ENCODE results near the gene RABGEF1.
A peak's percentile ranks its signal among the peaks of the same experiment; 100 is the strongest.
"Not testable (repeated sequence)": the region's sequence is repeated elsewhere in the genome, so short reads cannot be mapped to it uniquely, and the experiment has no call there.

RABGEF1 gene

DNA sequence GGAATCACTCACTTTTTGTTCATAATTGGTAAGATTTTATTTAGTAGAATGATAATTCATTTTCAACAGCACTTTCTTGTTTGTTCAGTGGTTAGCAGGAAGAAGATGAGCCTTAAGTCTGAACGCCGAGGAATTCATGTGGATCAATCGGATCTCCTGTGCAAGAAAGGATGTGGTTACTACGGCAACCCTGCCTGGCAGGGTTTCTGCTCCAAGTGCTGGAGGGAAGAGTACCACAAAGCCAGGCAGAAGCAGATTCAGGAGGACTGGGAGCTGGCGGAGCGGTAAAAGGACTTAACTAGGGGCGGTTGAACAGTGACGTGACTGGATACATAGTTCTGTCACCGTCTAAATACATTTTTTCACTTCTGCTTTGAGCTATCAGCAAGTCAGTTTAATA, 31.3 kb downstream of the RABGEF1 start:
- H3K36me3 ChIP-seq (replicated peaks; ENCODE audit: low read depth, low read length) = peaks cover under 1% of the 10 kb centered on the region
- H3K9me3 ChIP-seq (ENCODE audit: insufficient read depth, low read length) = no peaks in the 10 kb centered on the region
- H3K4me2 ChIP-seq (ENCODE audit: low read length) = peak overlapping the region; percentile 64
- peaks cover 22% of the 10 kb centered on the region for H3K4me1 ChIP-seq (ENCODE audit: low read length)
- H3K79me2 ChIP-seq (ENCODE audit: low read length) = 0 out of 2 replicates have a peak, but pooled peaks cover 3% of the 10 kb centered on the region
- no peak for TF ChIP-seq EZH2phosphoT487 (IDR thresholded peaks at IDR 0.05; ENCODE audit: low read depth)
- TF ChIP-seq, protein P1, sequence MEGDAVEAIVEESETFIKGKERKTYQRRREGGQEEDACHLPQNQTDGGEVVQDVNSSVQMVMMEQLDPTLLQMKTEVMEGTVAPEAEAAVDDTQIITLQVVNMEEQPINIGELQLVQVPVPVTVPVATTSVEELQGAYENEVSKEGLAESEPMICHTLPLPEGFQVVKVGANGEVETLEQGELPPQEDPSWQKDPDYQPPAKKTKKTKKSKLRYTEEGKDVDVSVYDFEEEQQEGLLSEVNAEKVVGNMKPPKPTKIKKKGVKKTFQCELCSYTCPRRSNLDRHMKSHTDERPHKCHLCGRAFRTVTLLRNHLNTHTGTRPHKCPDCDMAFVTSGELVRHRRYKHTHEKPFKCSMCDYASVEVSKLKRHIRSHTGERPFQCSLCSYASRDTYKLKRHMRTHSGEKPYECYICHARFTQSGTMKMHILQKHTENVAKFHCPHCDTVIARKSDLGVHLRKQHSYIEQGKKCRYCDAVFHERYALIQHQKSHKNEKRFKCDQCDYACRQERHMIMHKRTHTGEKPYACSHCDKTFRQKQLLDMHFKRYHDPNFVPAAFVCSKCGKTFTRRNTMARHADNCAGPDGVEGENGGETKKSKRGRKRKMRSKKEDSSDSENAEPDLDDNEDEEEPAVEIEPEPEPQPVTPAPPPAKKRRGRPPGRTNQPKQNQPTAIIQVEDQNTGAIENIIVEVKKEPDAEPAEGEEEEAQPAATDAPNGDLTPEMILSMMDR (IDR thresholded peaks at IDR 0.05; ENCODE audit: low read depth, low read length) = no peak
- no peak overlapping the region for H3K9ac ChIP-seq (ENCODE audit: low read length)
- H2AFZ ChIP-seq (ENCODE audit: low read depth, low read length) = no peak overlapping the region
- peak overlapping the region; percentile 55 for H3K4me3 ChIP-seq (ENCODE audit: low read length)
- peaks cover 10% of the 10 kb centered on the region for H4K20me1 ChIP-seq (ENCODE audit: insufficient read depth, low read length)
- no peaks in the 10 kb centered on the region for H3K27me3 ChIP-seq (ENCODE audit: low read depth, low read length)
- H3K27ac ChIP-seq (ENCODE audit: low read length) = no peak overlapping the region

DNA sequence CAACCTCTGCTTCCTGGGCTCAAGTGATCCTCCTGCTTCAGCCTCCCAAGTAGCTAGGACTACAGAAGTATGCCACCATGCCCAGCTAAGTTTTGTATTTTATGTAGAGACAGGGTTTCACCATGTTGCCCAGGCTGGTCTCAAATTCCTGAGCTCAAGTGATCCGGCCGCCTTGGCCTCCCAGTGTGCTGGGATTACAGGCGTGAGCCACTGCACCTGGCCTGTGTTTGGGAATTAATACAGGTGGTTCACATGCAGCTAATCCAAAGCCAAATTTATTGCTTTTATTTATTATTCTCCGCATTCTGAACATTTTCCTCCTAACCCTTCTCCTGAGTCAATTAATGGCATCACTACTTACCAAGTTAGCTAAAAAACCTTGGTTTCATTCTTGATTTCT, 33.2 kb downstream of the RABGEF1 start:
- H3K9me3 ChIP-seq (ENCODE audit: insufficient read depth, low read length); H4K20me1 ChIP-seq (ENCODE audit: insufficient read depth, low read length); H3K27ac ChIP-seq (ENCODE audit: low read length); H3K27me3 ChIP-seq (ENCODE audit: low read depth, low read length); H3K79me2 ChIP-seq (ENCODE audit: low read length); H3K4me2 ChIP-seq (ENCODE audit: low read length); H3K4me3 ChIP-seq (ENCODE audit: low read length); H2AFZ ChIP-seq (ENCODE audit: low read depth, low read length); H3K36me3 ChIP-seq (replicated peaks; ENCODE audit: low read depth, low read length); H3K9ac ChIP-seq (ENCODE audit: low read length): not testable (repeated sequence)
- peaks cover 18% of the 10 kb centered on the region for H3K4me1 ChIP-seq (ENCODE audit: low read length)

GRCh38 chr7:66776383-66776782, 35.9 kb downstream of the RABGEF1 start:
- not testable (repeated sequence) for H3K4me2 ChIP-seq (ENCODE audit: low read length); H3K4me3 ChIP-seq (ENCODE audit: low read length); H3K9me3 ChIP-seq (ENCODE audit: insufficient read depth, low read length); H2AFZ ChIP-seq (ENCODE audit: low read depth, low read length); H4K20me1 ChIP-seq (ENCODE audit: insufficient read depth, low read length); H3K9ac ChIP-seq (ENCODE audit: low read length); H3K79me2 ChIP-seq (ENCODE audit: low read length); H3K36me3 ChIP-seq (replicated peaks; ENCODE audit: low read depth, low read length); H3K27ac ChIP-seq (ENCODE audit: low read length); H3K27me3 ChIP-seq (ENCODE audit: low read depth, low read length); H3K4me1 ChIP-seq (ENCODE audit: low read length)

GRCh38 chr7:66776800-66777442, 36.4 kb downstream of the RABGEF1 start:
- Histone ChIP-seq H2AFZ (ENCODE audit: low read depth, low read length) (no peak overlapping the region), H3K9me3 (ENCODE audit: insufficient read depth, low read length) (no peaks in the 10 kb centered on the region), H3K9ac (ENCODE audit: low read length) (no peak overlapping the region), H3K4me2 (ENCODE audit: low read length) (no peak overlapping the region), H4K20me1 (ENCODE audit: insufficient read depth, low read length) (no peaks in the 10 kb centered on the region; the same call in 1 of the 2 replicates), H3K4me3 (ENCODE audit: low read length) (no peak overlapping the region), H3K27me3 (ENCODE audit: low read depth, low read length) (no peaks in the 10 kb centered on the region), H3K4me1 (ENCODE audit: low read length) (peaks cover 5% of the 10 kb centered on the region), H3K36me3 (replicated peaks; ENCODE audit: low read depth, low read length) (peaks cover 13% of the 10 kb centered on the region), H3K79me2 (ENCODE audit: low read length) (no peaks in the 10 kb centered on the region), H3K27ac (ENCODE audit: low read length) (no peak overlapping the region)
- TF ChIP-seq EZH2phosphoT487 (IDR thresholded peaks at IDR 0.05; ENCODE audit: low read depth) = no peak
- TF ChIP-seq, protein P1 (IDR thresholded peaks at IDR 0.05; ENCODE audit: low read depth, low read length) = no peak

- no peak overlapping the region for H3K9ac ChIP-seq (ENCODE audit: low read length)
- no peak overlapping the region for H3K4me2 ChIP-seq (ENCODE audit: low read length)
- no peak overlapping the region for H2AFZ ChIP-seq (ENCODE audit: low read depth, low read length)
- no peaks in the 10 kb centered on the region for H3K79me2 ChIP-seq (ENCODE audit: low read length)
- H4K20me1 ChIP-seq (ENCODE audit: insufficient read depth, low read length) = no peaks in the 10 kb centered on the region; the same call in 1 of the 2 replicates
- H3K9me3 ChIP-seq (ENCODE audit: insufficient read depth, low read length) = no peaks in the 10 kb centered on the region
- H3K27me3 ChIP-seq (ENCODE audit: low read depth, low read length) = no peaks in the 10 kb centered on the region
- peaks cover 14% of the 10 kb centered on the region for H3K36me3 ChIP-seq (replicated peaks; ENCODE audit: low read depth, low read length)
- TF ChIP-seq, protein P1 (IDR thresholded peaks at IDR 0.05; ENCODE audit: low read depth, low read length) = no peak
- no peak for TF ChIP-seq EZH2phosphoT487 (IDR thresholded peaks at IDR 0.05; ENCODE audit: low read depth)
- H3K27ac ChIP-seq (ENCODE audit: low read length) = no peak overlapping the region
- no peaks in the 10 kb centered on the region for H3K4me1 ChIP-seq (ENCODE audit: low read length)
- no peak overlapping the region for H3K4me3 ChIP-seq (ENCODE audit: low read length)
Observed at GRCh38 chr7:66778201-66778600, 37.7 kb downstream of the RABGEF1 start.
